Common myeloid progenitor, CD34-positive (primary cell): ENCODE measurements around the gene DUSP22.

ENCODE experiments used
- CTCF ChIA-PET: fragments of 350-600 bp; sonication (Branson Sonifier 250); formaldehyde crosslinking; loops from one replicate; lab custom pipeline; 2021; ENCODE audit warnings: antibody characterized with exemption; lab: Charles Lee
- POLR2A ChIA-PET: fragments of 350-600 bp; sonication (Branson Sonifier 250); formaldehyde crosslinking; loops from one replicate; lab custom pipeline; 2021; ENCODE audit warnings: antibody characterized with exemption; lab: Charles Lee
- DNase-seq, 3 donors: peaks; one replicate each; pipeline versions ENCODE4 v3.0.0 to v3.0.0-alpha.2; 2013
- H3K27ac ChIP-seq, 2 experiments: 1 replicate in 1 of 2; 2 replicates in 1 of 2; pipeline ENCODE4 v1.7.0; 2013; ENCODE audit warnings: inconsistent platforms in 2 of 2, low read length in 2 of 2, mild to moderate bottlenecking in 2 of 2, low read depth in 1 of 2, moderate library complexity in 1 of 2; ENCODE audit not compliant: severe bottlenecking in 2 of 2, insufficient read depth in 1 of 2, poor library complexity in 1 of 2
- H3K27me3 ChIP-seq, 5 experiments: replicated peaks in 2 of 5; 1 replicate in 3 of 5; 2 replicates in 2 of 5; pipeline versions ENCODE4 v1.6.1 to v1.7.0; 2013; ENCODE audit warnings: low read length in 4 of 5, mild to moderate bottlenecking in 2 of 5, moderate library complexity in 2 of 5, inconsistent platforms in 1 of 5; ENCODE audit not compliant: insufficient read depth in 5 of 5, control insufficient read depth in 4 of 5
- H3K36me3 ChIP-seq, 4 experiments: 1 replicate in 2 of 4; 2 replicates in 2 of 4; pipeline versions ENCODE4 v1.6.1 to v1.7.0; 2013; ENCODE audit warnings: low read length in 3 of 4, control low read depth in 1 of 4, mild to moderate bottlenecking in 1 of 4; ENCODE audit not compliant: control insufficient read depth in 4 of 4, insufficient read depth in 4 of 4
- H3K4me1 ChIP-seq, 4 experiments: 1 replicate in 3 of 4; 2 replicates in 1 of 4; pipeline versions ENCODE4 v1.6.1 to v1.7.1; 2013; ENCODE audit warnings: low read length in 3 of 4, mild to moderate bottlenecking in 3 of 4, control low read depth in 1 of 4, inconsistent platforms in 1 of 4, moderate library complexity in 1 of 4; ENCODE audit not compliant: control insufficient read depth in 4 of 4, insufficient read depth in 4 of 4; ENCODE audit errors: control extremely low read depth in 1 of 4
- H3K4me3 ChIP-seq, 7 experiments: 1 replicate in 4 of 7; 2 replicates in 3 of 7; pipeline versions ENCODE4 v1.5.1 to v1.7.0; 2013; ENCODE audit warnings: mild to moderate bottlenecking in 7 of 7, low read length in 6 of 7, moderate library complexity in 6 of 7, inconsistent platforms in 2 of 7, low read depth in 2 of 7, control low read depth in 1 of 7; ENCODE audit not compliant: insufficient read depth in 4 of 7, control insufficient read depth in 1 of 7; ENCODE audit errors: extremely low read depth in 1 of 7
- H3K9me3 ChIP-seq, 5 experiments: 1 replicate in 4 of 5; 2 replicates in 1 of 5; pipeline versions ENCODE4 v1.6.1 to v1.7.1; 2013; ENCODE audit warnings: low read length in 4 of 5, mild to moderate bottlenecking in 2 of 5, inconsistent platforms in 1 of 5, low read depth in 1 of 5, moderate library complexity in 1 of 5; ENCODE audit not compliant: control insufficient read depth in 4 of 5, insufficient read depth in 2 of 5; ENCODE audit errors: control extremely low read depth in 1 of 5
- WGBS: methylation state at CpG from one replicate; pipeline ENCODE4 v1.1.5; 2013; ENCODE audit not compliant: insufficient coverage; 5-methylcytosine and 5-hydroxymethylcytosine counted together

DUSP22 gene

DNA sequence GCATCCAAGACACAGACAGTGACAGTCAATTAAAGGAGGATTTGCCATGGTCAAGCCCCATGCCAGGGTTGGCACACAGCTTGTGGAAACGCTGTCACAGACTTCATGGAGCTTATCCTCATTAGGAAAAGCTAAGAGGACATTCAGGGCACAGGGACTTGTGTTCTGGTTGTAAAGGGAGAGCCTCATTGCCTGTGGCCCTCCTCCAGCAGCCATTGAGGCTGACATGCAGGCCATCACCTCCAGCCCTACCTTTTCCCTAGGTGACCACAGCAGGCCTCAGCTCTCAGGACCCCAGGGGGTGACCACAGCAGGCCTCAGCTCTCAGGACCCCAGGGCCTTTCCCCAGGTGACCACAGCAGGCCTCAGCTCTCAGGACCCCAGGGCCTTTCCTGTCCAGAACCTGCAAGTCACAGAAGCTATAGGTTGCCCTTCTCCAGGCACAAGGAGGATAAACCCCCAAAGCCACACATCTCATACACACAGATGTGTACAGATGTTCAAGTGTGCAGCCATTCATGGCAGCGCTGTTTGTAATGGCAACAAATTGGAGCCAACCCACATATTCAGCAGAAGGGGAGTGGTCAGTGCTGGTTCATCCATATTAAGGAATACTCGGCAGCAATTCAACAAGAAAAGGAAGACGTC is 26.1 kb downstream of the DUSP22 start:
- ChIA-PET POLR2A (no interaction called here), CTCF (interaction anchor here (0.7 to 1.1 kb wide), 4 partner anchors 10 to 20 kb away, joined by 3 to 4 read pairs (median 3); no protein-coding TSS in a partner anchor)
- peaks cover 0 to 7% (median 2%) of the 10 kb centered on the region in 4 experiments for H3K4me1 ChIP-seq
- DNase-seq: no peak
- no peak overlapping the region for H3K4me3 ChIP-seq
- WGBS: 76% methylated on average over 4 of the region's 4 CpGs
- peaks cover 0 to 2% (median 0%) of the 10 kb centered on the region in 4 experiments for H3K36me3 ChIP-seq
- H3K27me3 ChIP-seq: no peaks in the 10 kb centered on the region
- peaks cover 0 to 3% (median 0%) of the 10 kb centered on the region in 5 experiments for H3K9me3 ChIP-seq
- no peak overlapping the region for H3K27ac ChIP-seq

DNA sequence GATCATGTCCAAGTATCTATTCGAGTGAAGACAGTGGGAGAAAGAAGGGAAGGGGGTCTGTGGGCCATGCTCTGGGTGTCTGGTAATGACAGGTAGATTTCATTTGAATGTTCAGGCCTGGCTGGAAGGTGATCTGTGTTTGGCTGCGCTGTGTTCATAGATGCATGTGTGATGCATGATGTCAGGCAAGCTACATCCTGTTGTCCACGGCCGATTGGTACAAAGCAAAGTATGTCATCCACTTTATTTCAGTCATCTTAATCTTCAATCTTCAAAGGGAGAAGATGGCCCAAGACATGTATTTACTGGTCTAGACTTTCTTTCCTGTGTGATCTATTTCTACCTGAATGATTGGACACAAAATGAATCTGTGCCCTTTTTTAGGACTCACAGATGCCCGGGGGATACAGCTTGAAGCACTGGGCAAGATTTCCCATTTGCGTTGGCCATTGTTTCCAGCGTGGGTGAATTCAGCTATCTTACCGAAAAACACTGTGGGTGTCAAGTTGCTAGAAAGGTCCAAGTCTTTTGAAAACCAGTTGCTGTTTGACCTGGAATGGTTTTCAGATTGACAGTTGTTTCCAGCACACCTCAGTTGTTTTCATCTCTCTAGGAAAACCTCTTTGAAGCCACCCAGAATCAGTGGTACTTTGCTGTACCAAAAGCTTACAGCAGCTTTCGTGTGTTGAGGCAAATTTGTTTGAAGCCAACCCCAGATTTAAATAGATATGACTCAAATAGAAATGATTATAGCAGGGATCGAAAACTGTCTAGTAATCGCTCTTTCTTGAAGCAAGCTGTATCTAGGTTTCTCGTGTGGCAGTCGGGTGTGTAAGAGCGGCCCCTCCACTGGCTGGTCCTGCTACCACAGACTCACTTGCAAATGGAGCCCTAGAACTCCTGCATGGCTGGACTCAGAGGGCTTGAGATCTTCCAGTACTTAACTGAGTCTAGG is 27.2 kb downstream of the DUSP22 start:
- Histone ChIP-seq H3K4me1 (peaks cover 0 to 12% (median 5%) of the 10 kb centered on the region in 4 experiments), H3K4me3 (no peak overlapping the region), H3K36me3 (peaks cover 0 to 2% (median 0%) of the 10 kb centered on the region in 4 experiments), H3K27ac (no peak overlapping the region), H3K9me3 (peaks cover 0 to 3% (median 0%) of the 10 kb centered on the region in 5 experiments), H3K27me3 (no peaks in the 10 kb centered on the region)
- 91% methylated on average over 14 of the region's 14 CpGs for WGBS
- ChIA-PET CTCF (interaction anchor here (0.8 kb wide), 1 partner anchor 9 kb away, joined by 3 read pairs; no protein-coding TSS in a partner anchor), POLR2A (no interaction called here)
- no peak for DNase-seq

DNA sequence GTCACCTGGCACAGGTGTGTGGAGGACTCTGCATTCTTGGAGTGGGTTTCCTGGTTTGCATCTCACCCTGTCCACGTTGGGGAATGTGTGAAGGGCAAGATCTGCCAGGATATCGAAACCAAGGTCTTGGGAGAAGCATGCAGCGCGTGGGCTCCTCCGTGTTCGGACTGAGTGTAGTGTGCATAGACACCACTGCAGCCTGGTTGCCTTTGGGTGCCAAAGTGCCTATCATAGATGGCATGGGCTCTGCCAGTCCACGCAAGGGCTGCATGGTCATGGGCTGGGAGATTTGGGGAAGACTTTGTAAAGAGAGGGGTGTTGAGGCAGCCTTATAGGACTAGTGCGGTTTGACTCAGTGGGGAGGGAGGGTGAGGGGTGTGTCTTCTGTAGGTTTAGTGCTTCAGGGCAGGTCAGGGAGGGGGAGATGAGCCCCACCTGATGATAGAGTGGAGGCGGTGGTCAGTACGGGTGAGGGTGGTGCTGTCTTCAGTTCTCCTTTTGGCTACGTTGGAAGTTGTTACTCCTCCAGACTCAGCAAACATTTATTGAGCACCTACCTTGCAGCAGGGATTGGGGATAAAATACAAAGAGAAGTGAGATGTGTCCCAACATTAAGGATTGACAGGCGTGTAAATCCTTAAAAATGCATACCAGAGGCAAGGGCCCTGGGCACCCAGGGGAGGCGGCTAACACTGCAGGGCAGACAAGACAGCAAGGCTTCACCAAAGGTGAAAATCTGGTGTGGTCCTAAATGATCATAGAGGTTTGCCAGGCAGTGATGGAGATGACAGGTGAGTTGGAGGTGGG is 28.3 kb downstream of the DUSP22 start:
- DNase-seq: no peak
- H3K9me3 ChIP-seq: peaks cover 0 to 3% (median 0%) of the 10 kb centered on the region in 5 experiments
- H3K27me3 ChIP-seq: no peaks in the 10 kb centered on the region
- peaks cover 0 to 12% (median 5%) of the 10 kb centered on the region in 4 experiments for H3K4me1 ChIP-seq
- no peak overlapping the region for H3K4me3 ChIP-seq
- POLR2A ChIA-PET: no interaction called here
- H3K36me3 ChIP-seq: peaks cover 0 to 2% (median 0%) of the 10 kb centered on the region in 4 experiments
- CTCF ChIA-PET: interaction anchor here (1.0 kb wide), 1 partner anchor 132 kb away, joined by 4 read pairs; no protein-coding TSS in a partner anchor
- WGBS: 95% methylated on average over 13 of the region's 13 CpGs
- H3K27ac ChIP-seq: no peak overlapping the region

DNA sequence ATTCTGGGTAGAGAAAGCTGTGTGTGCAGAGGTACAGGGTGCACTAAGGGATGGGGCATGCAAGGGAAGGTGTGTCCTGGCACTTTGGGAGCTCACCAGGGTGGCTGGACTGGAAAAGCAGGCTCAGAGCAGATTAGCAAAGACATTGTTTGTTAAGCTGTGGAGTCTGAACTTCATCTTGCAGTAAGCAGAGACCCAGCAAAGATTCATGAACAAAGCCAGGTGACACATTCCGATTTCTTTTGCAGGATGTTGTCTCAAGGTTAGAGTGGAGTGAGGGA is 28.8 kb downstream of the DUSP22 start:
- CTCF ChIA-PET: interaction anchor here (0.6 to 3.3 kb wide), 3 partner anchors 8 to 147 kb away, joined by 3 to 12 read pairs (median 4); no protein-coding TSS in a partner anchor
- Histone ChIP-seq H3K36me3 (peaks cover 0 to 2% (median 0%) of the 10 kb centered on the region in 4 experiments), H3K27ac (no peak overlapping the region), H3K27me3 (no peaks in the 10 kb centered on the region), H3K4me1 (peaks cover 0 to 12% (median 5%) of the 10 kb centered on the region in 4 experiments), H3K9me3 (peaks cover 0 to 3% (median 0%) of the 10 kb centered on the region in 5 experiments), H3K4me3 (no peak overlapping the region)
- no peak for DNase-seq
- POLR2A ChIA-PET: no interaction called here
- WGBS: 100% methylated on average over 1 of the region's 1 CpG

DNA sequence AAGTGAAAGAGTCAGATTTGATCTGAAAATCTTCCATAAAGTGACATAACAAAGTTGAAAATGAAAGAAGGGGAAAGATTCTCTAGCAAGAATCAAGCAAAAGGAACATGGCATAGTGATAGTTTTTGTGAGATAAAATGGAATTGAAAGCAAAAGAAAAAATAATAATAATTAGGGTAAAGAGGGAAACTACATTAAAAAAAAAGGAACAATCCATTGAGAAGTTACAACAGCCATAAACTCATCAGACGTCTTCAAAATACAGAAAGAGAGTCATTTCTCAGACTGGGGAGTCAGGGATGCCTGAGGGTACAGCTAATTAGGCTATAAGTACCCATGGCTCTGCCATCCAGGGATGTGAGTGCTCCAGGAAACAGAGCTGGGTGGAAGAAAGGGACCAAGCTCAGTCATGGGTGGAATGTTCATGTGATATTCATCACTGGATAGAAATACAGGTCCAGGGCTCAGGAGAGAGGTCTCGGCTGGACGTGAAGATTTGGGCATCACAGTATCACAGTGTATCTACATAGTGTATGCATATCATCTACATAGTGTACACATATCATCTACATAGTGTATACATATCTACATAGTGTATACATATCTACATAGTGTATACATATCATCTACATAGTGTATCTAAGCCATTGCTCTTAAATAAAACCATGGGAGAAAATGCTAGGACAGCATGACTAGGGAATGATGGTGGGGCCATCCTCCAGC is 29.4 kb downstream of the DUSP22 start:
- no peaks in the 10 kb centered on the region for H3K27me3 ChIP-seq
- no peak overlapping the region for H3K27ac ChIP-seq
- ChIA-PET CTCF (interaction anchor here (0.6 to 3.3 kb wide), 6 partner anchors 9 to 147 kb away, joined by 3 to 12 read pairs (median 4); no protein-coding TSS in a partner anchor), POLR2A (no interaction called here)
- DNase-seq: no peak
- WGBS: no CpG with 5 or more reads among the region's 3 CpGs
- peaks cover 0 to 2% (median 1%) of the 10 kb centered on the region in 4 experiments for H3K36me3 ChIP-seq
- H3K9me3 ChIP-seq: peaks cover 0 to 3% (median 0%) of the 10 kb centered on the region in 5 experiments
- no peak overlapping the region for H3K4me3 ChIP-seq
- peaks cover 0 to 12% (median 5%) of the 10 kb centered on the region in 4 experiments for H3K4me1 ChIP-seq
